Measurements from ENCODE around the gene SMIM11. TPM values are rescaled to one million over a fixed set of nuclear protein-coding genes. Genes with fewer than 3 reads are reported as not detected.
"Not testable (repeated sequence)": the region's sequence is repeated elsewhere in the genome, so short reads cannot be mapped to it uniquely, and the experiment has no call there.

The SMIM11 gene
- total RNA-seq, 2 donors from 2014 or later, result 2.1 to 19.2 TPM

GRCh38 chr21:34374462-34374861 is 845 bp upstream of the SMIM11 start:
- H3K36me3 Mint-ChIP-seq, result not testable (repeated sequence)

GRCh38 chr21:34375619-34375972 is 289 bp downstream of the SMIM11 start:
- peak; percentile 86 to 90 for ATAC-seq
- not testable (repeated sequence) for H3K36me3 Mint-ChIP-seq; H3K27ac Mint-ChIP-seq; H3K9me3 Mint-ChIP-seq; DNase-seq (ENCODE audit: low spot score in 2 of 2)

More at GRCh38 chr21:34374462-34374861, 845 bp upstream of the SMIM11 start:
- not testable (repeated sequence) for H3K9me3 Mint-ChIP-seq; DNase-seq (ENCODE audit: low spot score in 2 of 2); ATAC-seq; H3K27ac Mint-ChIP-seq

- DNase-seq (ENCODE audit: low spot score in 2 of 2); H3K27ac Mint-ChIP-seq; H3K36me3 Mint-ChIP-seq; ATAC-seq; H3K9me3 Mint-ChIP-seq: not testable (repeated sequence)
Observed at GRCh38 chr21:34383138-34383537, 7.8 kb downstream of the SMIM11 start.

GRCh38 chr21:34383724-34384415 is 8.6 kb downstream of the SMIM11 start:
- DNase-seq (ENCODE audit: low spot score in 2 of 2); H3K36me3 Mint-ChIP-seq; H3K9me3 Mint-ChIP-seq; H3K27ac Mint-ChIP-seq: not testable (repeated sequence)
- peak; percentile 88 to 95 for ATAC-seq

- not testable (repeated sequence) for H3K9me3 Mint-ChIP-seq; H3K27ac Mint-ChIP-seq; H3K36me3 Mint-ChIP-seq; DNase-seq (ENCODE audit: low spot score in 2 of 2)
- peak; percentile 46 to 63 for ATAC-seq
Observed at GRCh38 chr21:34400522-34400921, 25.2 kb downstream of the SMIM11 start.

GRCh38 chr21:34404742-34405141 is 29.4 kb downstream of the SMIM11 start:
- H3K36me3 Mint-ChIP-seq; DNase-seq (ENCODE audit: low spot score in 2 of 2); H3K27ac Mint-ChIP-seq; ATAC-seq; H3K9me3 Mint-ChIP-seq: not testable (repeated sequence)

- H3K36me3 Mint-ChIP-seq; H3K9me3 Mint-ChIP-seq; H3K27ac Mint-ChIP-seq; ATAC-seq; DNase-seq (ENCODE audit: low spot score in 2 of 2): not testable (repeated sequence)
Observed at GRCh38 chr21:34405686-34406085, 30.4 kb downstream of the SMIM11 start.

GRCh38 chr21:34406102-34406501 is 30.8 kb downstream of the SMIM11 start:
- peak; percentile 52 to 73 for ATAC-seq
- not testable (repeated sequence) for H3K36me3 Mint-ChIP-seq

GRCh38 chr21:34406676-34407075 is 31.4 kb downstream of the SMIM11 start:
- DNase-seq (ENCODE audit: low spot score in 2 of 2); H3K27ac Mint-ChIP-seq; H3K36me3 Mint-ChIP-seq; H3K9me3 Mint-ChIP-seq; ATAC-seq: not testable (repeated sequence)

More at GRCh38 chr21:34406102-34406501, 30.8 kb downstream of the SMIM11 start:
- not testable (repeated sequence) for DNase-seq (ENCODE audit: low spot score in 2 of 2); H3K9me3 Mint-ChIP-seq; H3K27ac Mint-ChIP-seq

- not testable (repeated sequence) for H3K27ac Mint-ChIP-seq; H3K36me3 Mint-ChIP-seq; H3K9me3 Mint-ChIP-seq; DNase-seq (ENCODE audit: low spot score in 2 of 2); ATAC-seq
Observed at GRCh38 chr21:34407294-34407693, 32.0 kb downstream of the SMIM11 start.

- H3K27ac Mint-ChIP-seq; H3K9me3 Mint-ChIP-seq; H3K36me3 Mint-ChIP-seq; DNase-seq (ENCODE audit: low spot score in 2 of 2): not testable (repeated sequence)
- ATAC-seq, result peak; percentile 90 to 93
Observed at GRCh38 chr21:34417448-34418077, 42.3 kb downstream of the SMIM11 start.

GRCh38 chr21:34423805-34424204 is 48.5 kb downstream of the SMIM11 start, which contains the start of gene SMIM34:
Gene SMIM34 (minus strand): TSS chr21:34423951. CDS start chr21:34423839, 112 bp downstream.
- DNase-seq (ENCODE audit: low spot score in 2 of 2); H3K27ac Mint-ChIP-seq; H3K36me3 Mint-ChIP-seq; H3K9me3 Mint-ChIP-seq; ATAC-seq: not testable (repeated sequence)

GRCh38 chr21:34427339-34427738 is 52.0 kb downstream of the SMIM11 start:
- H3K36me3 Mint-ChIP-seq; H3K27ac Mint-ChIP-seq; DNase-seq (ENCODE audit: low spot score in 2 of 2); ATAC-seq; H3K9me3 Mint-ChIP-seq: not testable (repeated sequence)

GRCh38 chr21:34428441-34428840 is 53.1 kb downstream of the SMIM11 start:
- not testable (repeated sequence) for H3K9me3 Mint-ChIP-seq; H3K27ac Mint-ChIP-seq; DNase-seq (ENCODE audit: low spot score in 2 of 2); ATAC-seq; H3K36me3 Mint-ChIP-seq

- DNase-seq (ENCODE audit: low spot score in 2 of 2); H3K27ac Mint-ChIP-seq; H3K36me3 Mint-ChIP-seq; ATAC-seq; H3K9me3 Mint-ChIP-seq: not testable (repeated sequence)
Observed at GRCh38 chr21:34429710-34430109, 54.4 kb downstream of the SMIM11 start.
